GM12892 (cell line): ENCODE data around the gene HIVEP2.

Source experiments
- DNase-seq: peaks from one replicate; pipeline ENCODE4 v3.0.0; 2011; ENCODE audit not compliant: insufficient read length
- FAIRE-seq: peaks from 2 replicates; lab custom pipeline; 2011; peaks lifted over from hg19 to GRCh38; lab: Jason Lieb, UNC
- POLR2A ChIP-seq: IDR thresholded peaks from 2 replicates; pipeline ENCODE4 v1.6.1; 2011; ENCODE audit warnings: low read depth, low read length, control low read depth
- POLR2AphosphoS5 ChIP-seq: IDR thresholded peaks from 2 replicates; pipeline ENCODE4 v1.6.1; 2011; ENCODE audit warnings: low read depth, low read length, control low read depth
- TAF1 ChIP-seq: IDR thresholded peaks from 2 replicates; pipeline ENCODE4 v1.6.1; 2011; ENCODE audit warnings: low read depth, mild to moderate bottlenecking, control low read depth, low read length, borderline replicate concordance

Gene HIVEP2

GRCh38 chr6:142956726-142957125 is 11.8 kb upstream of the HIVEP2 start:
- peak; percentile 38 for FAIRE-seq
- TF ChIP-seq POLR2AphosphoS5: no peak
- no peak for TF ChIP-seq POLR2A
- no peak for TF ChIP-seq TAF1
- DNase-seq: no peak

GRCh38 chr6:142954844-142955243 is 9.9 kb upstream of the HIVEP2 start:
- DNase-seq (no peak), FAIRE-seq (peak; percentile 30)
- no peak for TF ChIP-seq TAF1
- TF ChIP-seq POLR2A: no peak
- TF ChIP-seq POLR2AphosphoS5: no peak

- FAIRE-seq (no peak), DNase-seq (no peak)
- no peak for TF ChIP-seq POLR2A
- TF ChIP-seq TAF1: no peak
- no peak for TF ChIP-seq POLR2AphosphoS5
Observed at GRCh38 chr6:142953373-142954273, 8.6 kb upstream of the HIVEP2 start.

GRCh38 chr6:142952614-142953013 is 7.6 kb upstream of the HIVEP2 start:
- TF ChIP-seq POLR2AphosphoS5 (no peak), TAF1 (no peak), POLR2A (no peak)
- DNase-seq (peak; percentile 23), FAIRE-seq (peak; percentile 80)

- no peak for DNase-seq
- FAIRE-seq: no peak
- no peak for TF ChIP-seq TAF1
- no peak for TF ChIP-seq POLR2AphosphoS5
- TF ChIP-seq POLR2A: no peak
Observed at GRCh38 chr6:142950291-142950690, 5.3 kb upstream of the HIVEP2 start.

- TF ChIP-seq POLR2A: no peak
- no peak for TF ChIP-seq TAF1
- FAIRE-seq: no peak
- DNase-seq: no peak
Observed at GRCh38 chr6:142947714-142948480, 2.9 kb upstream of the HIVEP2 start.

GRCh38 chr6:142946924-142947713 is 2.1 kb upstream of the HIVEP2 start:
- TF ChIP-seq POLR2A (peak; percentile 54), TAF1 (peak; percentile 20; the same call in 1 of the 2 replicates), POLR2AphosphoS5 (peak; percentile 25; the same call in 1 of the 2 replicates)
- FAIRE-seq: peak; percentile 87
- DNase-seq: peak; percentile 57

- 0 out of 2 replicates have a peak, but pooled peaks have one; percentile 35 for TF ChIP-seq TAF1
- TF ChIP-seq POLR2A: 0 out of 2 replicates have a peak, but pooled peaks have one; percentile 34
- peak; percentile 57; the same call in 1 of the 2 replicates for TF ChIP-seq POLR2AphosphoS5
- DNase-seq (peak; percentile 45), FAIRE-seq (peak; percentile 87)
Observed at GRCh38 chr6:142946181-142946923, 1.4 kb upstream of the HIVEP2 start.

GRCh38 chr6:142945446-142946180 is 637 bp upstream of the HIVEP2 start:
- TF ChIP-seq TAF1 (no peak), POLR2A (peak; percentile 66; the same call in 1 of the 2 replicates), POLR2AphosphoS5 (peak; percentile 70)
- FAIRE-seq (peak; percentile 64), DNase-seq (peak; percentile 48)

- TF ChIP-seq POLR2AphosphoS5 (peak; percentile 96), TAF1 (0 out of 2 replicates have a peak, but pooled peaks have one; percentile 20), POLR2A (peak; percentile 93)
- FAIRE-seq (peak; percentile 78), DNase-seq (peak; percentile 36)
Observed at GRCh38 chr6:142944124-142945048, 590 bp downstream of the HIVEP2 start.
